COLO668 (cell line): Measurements from ENCODE around the gene AIG1.
"Not testable (repeated sequence)": the region's sequence is repeated elsewhere in the genome, so short reads cannot be mapped to it uniquely, and the experiment has no call there.

ENCODE experiments used
- DNase-seq: peaks from one replicate; lab custom pipeline; 2025; ENCODE audit not compliant: unreplicated experiment; lab: John Stamatoyannopoulos, UW

The AIG1 gene

GRCh38 chr6:143313163-143313562, 252.5 kb downstream of the AIG1 start:
- DNase-seq = no peak

GRCh38 chr6:143321491-143322086, 260.9 kb downstream of the AIG1 start:
- no peak for DNase-seq

- DNase-seq = no peak
Observed at GRCh38 chr6:143322386-143322785, 261.7 kb downstream of the AIG1 start.

GRCh38 chr6:143323729-143324470, 263.2 kb downstream of the AIG1 start:
- DNase-seq = no peak

- no peak for DNase-seq
Observed at GRCh38 chr6:143325379-143326140, 264.9 kb downstream of the AIG1 start.

- no peak for DNase-seq
Observed at GRCh38 chr6:143328876-143329275, 268.2 kb downstream of the AIG1 start.

GRCh38 chr6:143329323-143329722, 268.6 kb downstream of the AIG1 start:
- DNase-seq = no peak

GRCh38 chr6:143331362-143331761, 270.7 kb downstream of the AIG1 start:
- DNase-seq = no peak

- DNase-seq = no peak
Observed at GRCh38 chr6:143332153-143332845, 271.6 kb downstream of the AIG1 start.

GRCh38 chr6:143333081-143333480, 272.4 kb downstream of the AIG1 start:
- DNase-seq = no peak

- no peak for DNase-seq
Observed at GRCh38 chr6:143333749-143334520, 273.2 kb downstream of the AIG1 start.

- no peak for DNase-seq
Observed at GRCh38 chr6:143335865-143336264, 275.2 kb downstream of the AIG1 start.

- no peak for DNase-seq
Observed at GRCh38 chr6:143336446-143337152, 275.9 kb downstream of the AIG1 start.

- peak; percentile 27 for DNase-seq
Observed at GRCh38 chr6:143337201-143337949, 276.7 kb downstream of the AIG1 start.

GRCh38 chr6:143339223-143339622, 278.5 kb downstream of the AIG1 start:
- DNase-seq = no peak

- DNase-seq = not testable (repeated sequence)
Observed at GRCh38 chr6:143345477-143345876, 284.8 kb downstream of the AIG1 start.

- DNase-seq = no peak
Observed at GRCh38 chr6:143346004-143346403, 285.3 kb downstream of the AIG1 start.

- DNase-seq = no peak
Observed at GRCh38 chr6:143348531-143348930, 287.8 kb downstream of the AIG1 start.

- no peak for DNase-seq
Observed at GRCh38 chr6:143349530-143349929, 288.8 kb downstream of the AIG1 start.
